HG03039 (cell line): ENCODE measurements around the gene SPSB2.
"Not testable (repeated sequence)": the region's sequence is repeated elsewhere in the genome, so short reads cannot be mapped to it uniquely, and the experiment has no call there.

Experiments used
- ATAC-seq: cut with Tn5 transposase; IDR thresholded peaks from one replicate; pipeline ENCODE4 v1.9.1; 2021; ENCODE audit warnings: mild to moderate bottlenecking, moderate library complexity; ENCODE audit not compliant: unreplicated experiment

SPSB2 gene

GRCh38 chr12:6871052-6871957 is 1.8 kb downstream of the SPSB2 start:
- no peak for ATAC-seq

- ATAC-seq: not testable (repeated sequence)
Measured at GRCh38 chr12:6870304-6870703, 2.8 kb downstream of the SPSB2 start.

- no peak for ATAC-seq
Measured at GRCh38 chr12:6869049-6870021, 3.8 kb downstream of the SPSB2 start.

- ATAC-seq: no peak
Measured at GRCh38 chr12:6868211-6869048, 4.7 kb downstream of the SPSB2 start.

GRCh38 chr12:6867413-6868210 is 5.5 kb downstream of the SPSB2 start, which contains the start of gene TPI1:
Gene TPI1 (plus strand): TSS chr12:6867531. CDS start chr12:6867567, 36 bp downstream.
- peak; percentile 44 for ATAC-seq

GRCh38 chr12:6866920-6867412 is 6.1 kb downstream of the SPSB2 start:
- peak; percentile 2 for ATAC-seq

- no peak for ATAC-seq
Measured at GRCh38 chr12:6866163-6866919, 6.8 kb downstream of the SPSB2 start.

- not testable (repeated sequence) for ATAC-seq
Measured at GRCh38 chr12:6865307-6865706, 7.8 kb downstream of the SPSB2 start.

GRCh38 chr12:6863586-6864321 is 9.3 kb downstream of the SPSB2 start:
- no peak for ATAC-seq

GRCh38 chr12:6863033-6863432 is 10.1 kb downstream of the SPSB2 start:
- ATAC-seq: no peak

- no peak for ATAC-seq
Measured at GRCh38 chr12:6861391-6861790, 11.7 kb downstream of the SPSB2 start.

- no peak for ATAC-seq
Measured at GRCh38 chr12:6860942-6861341, 12.2 kb downstream of the SPSB2 start.

GRCh38 chr12:6860116-6860515 is 13.0 kb downstream of the SPSB2 start:
- ATAC-seq: no peak

- no peak for ATAC-seq
Measured at GRCh38 chr12:6858799-6859198, 14.3 kb downstream of the SPSB2 start.

GRCh38 chr12:6855322-6855721 is 17.8 kb downstream of the SPSB2 start:
- no peak for ATAC-seq

- ATAC-seq: no peak
Measured at GRCh38 chr12:6854036-6854435, 19.1 kb downstream of the SPSB2 start.

GRCh38 chr12:6853626-6854025 is 19.5 kb downstream of the SPSB2 start:
- no peak for ATAC-seq
